OCI-LY1 (cell line): ENCODE results near the gene ADAMTS3.

Experiments used
- H2AFZ ChIP-seq: fragments of 200-600 bp; sonication (generic), shearing (Covaris generic); 2 replicates; pipeline ENCODE4 v1.6.0; 2014; ENCODE audit warnings: antibody characterized with exemption, mild to moderate bottlenecking, low read length
- H3F3A ChIP-seq: fragments of 200-600 bp; sonication (generic), shearing (Covaris generic); 2 replicates; pipeline ENCODE4 v1.6.0; 2014; ENCODE audit warnings: mild to moderate bottlenecking, antibody characterized with exemption, low read length, moderate library complexity; ENCODE audit not compliant: insufficient read depth
- H3K27ac ChIP-seq: fragments of 200-600 bp; sonication (generic); 2 replicates; pipeline ENCODE4 v1.5.1; 2014; ENCODE audit warnings: low read length, mixed run types, mild to moderate bottlenecking, low read depth; ENCODE audit not compliant: poor library complexity, severe bottlenecking
- H3K27me3 ChIP-seq: fragments of 200-600 bp; sonication (generic); 2 replicates; pipeline ENCODE4 v1.6.0; 2014; ENCODE audit warnings: antibody characterized with exemption, mild to moderate bottlenecking, low read length, moderate library complexity; ENCODE audit not compliant: insufficient read depth
- H3K36me3 ChIP-seq: fragments of 200-600 bp; sonication (generic); 2 replicates; pipeline ENCODE4 v1.6.1; 2014; ENCODE audit warnings: mild to moderate bottlenecking, antibody characterized with exemption, low read length, moderate library complexity, mixed read lengths; ENCODE audit not compliant: insufficient read depth
- H3K4me1 ChIP-seq: fragments of 200-600 bp; sonication (generic); 2 replicates; pipeline ENCODE4 v1.5.1; 2014; ENCODE audit warnings: mild to moderate bottlenecking, low read length, moderate library complexity; ENCODE audit not compliant: insufficient read depth, severe bottlenecking
- H3K4me2 ChIP-seq: fragments of 200-600 bp; sonication (generic), shearing (Covaris generic); 2 replicates; pipeline ENCODE4 v1.6.1; 2014; ENCODE audit warnings: low read length
- H3K4me3 ChIP-seq: fragments of 200-600 bp; sonication (generic); 2 replicates; pipeline ENCODE4 v1.5.1; 2014; ENCODE audit warnings: low read length, low read depth, mild to moderate bottlenecking, mixed read lengths; ENCODE audit not compliant: poor library complexity, severe bottlenecking
- H3K79me2 ChIP-seq: fragments of 200-600 bp; shearing (Covaris generic); 2 replicates; pipeline ENCODE4 v1.6.1; 2016; ENCODE audit warnings: mixed run types, low read length, mixed read lengths; ENCODE audit not compliant: insufficient read depth
- H3K9ac ChIP-seq: fragments of 200-600 bp; sonication (generic), shearing (Covaris generic); 2 replicates; pipeline ENCODE4 v1.6.1; 2014; ENCODE audit warnings: mild to moderate bottlenecking, low read length, mixed read lengths
- H3K9me2 ChIP-seq: fragments of 200-600 bp; sonication (generic), shearing (Covaris generic); 2 replicates; pipeline ENCODE4 v1.6.1; 2014; ENCODE audit warnings: low read depth, mild to moderate bottlenecking, low read length, mixed read lengths
- H3K9me3 ChIP-seq: fragments of 200-600 bp; shearing (Covaris generic); 2 replicates; pipeline ENCODE4 v1.6.1; 2014; ENCODE audit warnings: low read length, mixed read lengths
- H4K20me1 ChIP-seq: fragments of 200-600 bp; sonication (generic), shearing (Covaris generic); 2 replicates; pipeline ENCODE4 v1.6.0; 2016; ENCODE audit warnings: mild to moderate bottlenecking, low read length; ENCODE audit not compliant: insufficient read depth
- CTCF ChIP-seq: fragments of 200-600 bp; sonication (generic), shearing (Covaris generic); IDR thresholded peaks from 2 replicates; pipeline ENCODE4 v1.5.1; 2017; ENCODE audit warnings: mild to moderate bottlenecking, antibody characterized with exemption, low read length, moderate library complexity, mixed read lengths
- EZH2 ChIP-seq: fragments of 200-600 bp; sonication (generic), shearing (Covaris generic); IDR thresholded peaks from 2 replicates; pipeline ENCODE4 v1.8.0; 2017; ENCODE audit warnings: borderline replicate concordance, mixed run types, mild to moderate bottlenecking, antibody characterized with exemption, low read length, moderate library complexity, mixed read lengths

Gene ADAMTS3

GRCh38 chr4:72538006-72538405 is 31.0 kb downstream of the ADAMTS3 start:
- Histone ChIP-seq H3K4me1 (no peaks in the 10 kb centered on the region), H3K79me2 (no peaks in the 10 kb centered on the region), H4K20me1 (no peaks in the 10 kb centered on the region), H3K36me3 (no peaks in the 10 kb centered on the region), H3F3A (no peaks in the 10 kb centered on the region), H2AFZ (no peak overlapping the region), H3K27me3 (no peaks in the 10 kb centered on the region), H3K9me2 (no peaks in the 10 kb centered on the region), H3K4me2 (no peak overlapping the region), H3K9ac (no peak overlapping the region), H3K27ac (no peak overlapping the region), H3K4me3 (no peak overlapping the region), H3K9me3 (no peaks in the 10 kb centered on the region)
- TF ChIP-seq EZH2: no peak
- TF ChIP-seq CTCF: no peak

GRCh38 chr4:72536443-72536842 is 32.6 kb downstream of the ADAMTS3 start:
- Histone ChIP-seq H3F3A (no peaks in the 10 kb centered on the region), H3K4me3 (no peak overlapping the region), H3K4me2 (no peak overlapping the region), H3K36me3 (no peaks in the 10 kb centered on the region), H3K9me2 (no peaks in the 10 kb centered on the region), H3K27me3 (no peaks in the 10 kb centered on the region), H3K27ac (no peak overlapping the region), H3K9me3 (no peaks in the 10 kb centered on the region), H3K79me2 (no peaks in the 10 kb centered on the region), H3K9ac (no peak overlapping the region), H2AFZ (no peak overlapping the region), H4K20me1 (no peaks in the 10 kb centered on the region), H3K4me1 (no peaks in the 10 kb centered on the region)
- no peak for TF ChIP-seq EZH2
- no peak for TF ChIP-seq CTCF

- no peak overlapping the region for H3K9ac ChIP-seq
- H3K9me2 ChIP-seq: no peaks in the 10 kb centered on the region
- no peaks in the 10 kb centered on the region for H3K36me3 ChIP-seq
- H3F3A ChIP-seq: no peaks in the 10 kb centered on the region
- no peak overlapping the region for H3K27ac ChIP-seq
- H3K4me3 ChIP-seq: no peak overlapping the region
- no peaks in the 10 kb centered on the region for H3K79me2 ChIP-seq
- H2AFZ ChIP-seq: no peak overlapping the region
- no peaks in the 10 kb centered on the region for H3K4me1 ChIP-seq
- H4K20me1 ChIP-seq: no peaks in the 10 kb centered on the region
- no peak overlapping the region for H3K4me2 ChIP-seq
- TF ChIP-seq CTCF: no peak
- no peak for TF ChIP-seq EZH2
- H3K27me3 ChIP-seq: no peaks in the 10 kb centered on the region
- H3K9me3 ChIP-seq: no peaks in the 10 kb centered on the region
Measured at GRCh38 chr4:72531768-72532290, 37.2 kb downstream of the ADAMTS3 start.
